CD4-positive, alpha-beta T cell (primary cell): Measurements from ENCODE around the gene LYL1. TPM values are rescaled to one million over a fixed set of nuclear protein-coding genes. Genes with fewer than 3 reads are reported as not detected.

Source experiments
- ATAC-seq: fragments of 200-7000 bp; cut with Tn5 transposase; one replicate; pipeline ENCODE4 v1.10.0; 2022; ENCODE audit warnings: mild to moderate bottlenecking; ENCODE audit not compliant: poor library complexity
- CTCF ChIA-PET: fragments of 350-600 bp; sonication (Branson Sonifier 250); formaldehyde crosslinking; loops from one replicate; lab custom pipeline; 2021; ENCODE audit warnings: antibody characterized with exemption, inconsistent platforms; lab: Charles Lee
- POLR2A ChIA-PET: fragments of 350-600 bp; sonication (Branson Sonifier 250); formaldehyde crosslinking; loops from one replicate; lab custom pipeline; 2021; ENCODE audit warnings: antibody characterized with exemption, inconsistent platforms; lab: Charles Lee
- DNase-seq, 14 experiments: peaks; one replicate each; pipeline ENCODE4 v3.0.0-alpha.2; 2013 to 2020; ENCODE audit warnings: mixed read lengths in 2 of 14
- H3K27ac ChIP-seq, 2 donors: one replicate each; pipeline versions ENCODE4 v1.5.1 to v1.7.0; 2013; ENCODE audit warnings: low read length in 2 of 2, low read depth in 1 of 2, mild to moderate bottlenecking in 1 of 2
- H3K27me3 ChIP-seq, 2 experiments: 1 replicate in 1 of 2; 2 replicates in 1 of 2; pipeline versions ENCODE4 v1.6.1 to v1.7.0; 2013; ENCODE audit warnings: low read length in 2 of 2, control low read depth in 1 of 2, mild to moderate bottlenecking in 1 of 2, moderate library complexity in 1 of 2; ENCODE audit not compliant: insufficient read depth in 2 of 2, control insufficient read depth in 1 of 2
- H3K36me3 ChIP-seq: one replicate; pipeline ENCODE4 v1.6.1; 2013; ENCODE audit warnings: low read length, control low read depth; ENCODE audit not compliant: insufficient read depth
- H3K4me1 ChIP-seq: one replicate; pipeline ENCODE4 v1.6.1; 2013; ENCODE audit warnings: low read length, control low read depth; ENCODE audit not compliant: insufficient read depth
- H3K4me3 ChIP-seq: one replicate; pipeline ENCODE4 v1.5.1; 2013; ENCODE audit warnings: mild to moderate bottlenecking, low read length, moderate library complexity
- H3K9me3 ChIP-seq, 2 experiments: 1 replicate in 1 of 2; 2 replicates in 1 of 2; pipeline versions ENCODE4 v1.6.1 to v1.7.0; 2013; ENCODE audit warnings: low read length in 2 of 2, mild to moderate bottlenecking in 2 of 2, control low read depth in 1 of 2, moderate library complexity in 1 of 2; ENCODE audit not compliant: control insufficient read depth in 1 of 2, insufficient read depth in 1 of 2
- H3K27ac Mint-ChIP-seq: one replicate; pipeline ENCODE4 v1.8.0; 2020; ENCODE audit warnings: mixed read lengths
- H3K27me3 Mint-ChIP-seq: one replicate; pipeline ENCODE4 v1.8.0; 2021; ENCODE audit warnings: mixed read lengths
- H3K36me3 Mint-ChIP-seq: one replicate; pipeline ENCODE4 v1.8.0; 2021; ENCODE audit warnings: low read depth, mixed read lengths
- H3K4me1 Mint-ChIP-seq: one replicate; pipeline ENCODE4 v1.8.0; 2021; ENCODE audit warnings: low read depth, mixed read lengths
- H3K4me3 Mint-ChIP-seq: one replicate; pipeline ENCODE4 v1.8.0; 2020; ENCODE audit warnings: mild to moderate bottlenecking, mixed read lengths
- H3K9me3 Mint-ChIP-seq: one replicate; pipeline ENCODE4 v1.8.0; 2020; ENCODE audit warnings: mixed read lengths
- CTCF ChIP-seq: fragments of 200-600 bp; IDR thresholded peaks from one replicate; pipeline ENCODE4 v1.8.0; 2022; ENCODE audit warnings: antibody characterized with exemption, mild to moderate bottlenecking
- intact Hi-C, 2 experiments: fragments of 100-400 bp; cut with DNase I in 1 of 2; cut with micrococcal nuclease in 1 of 2; formaldehyde crosslinking; loops; one replicate each; pipeline versions ENCODE4 v1.15.1 to v1.9.0; 2023 to 2025; cut with DNase I, micrococcal nuclease
- total RNA-seq, 174 experiments: library from RNA in 2 of 174; stranded (reverse) in 2 of 174; gene quantifications; one replicate each; pipeline ENCODE4 v1.2.3 and lab custom pipeline; 2021 to 2026

LYL1 gene
- total RNA-seq, 2 experiments from 2014 or later = 1.9 to 2.1 TPM

DNA sequence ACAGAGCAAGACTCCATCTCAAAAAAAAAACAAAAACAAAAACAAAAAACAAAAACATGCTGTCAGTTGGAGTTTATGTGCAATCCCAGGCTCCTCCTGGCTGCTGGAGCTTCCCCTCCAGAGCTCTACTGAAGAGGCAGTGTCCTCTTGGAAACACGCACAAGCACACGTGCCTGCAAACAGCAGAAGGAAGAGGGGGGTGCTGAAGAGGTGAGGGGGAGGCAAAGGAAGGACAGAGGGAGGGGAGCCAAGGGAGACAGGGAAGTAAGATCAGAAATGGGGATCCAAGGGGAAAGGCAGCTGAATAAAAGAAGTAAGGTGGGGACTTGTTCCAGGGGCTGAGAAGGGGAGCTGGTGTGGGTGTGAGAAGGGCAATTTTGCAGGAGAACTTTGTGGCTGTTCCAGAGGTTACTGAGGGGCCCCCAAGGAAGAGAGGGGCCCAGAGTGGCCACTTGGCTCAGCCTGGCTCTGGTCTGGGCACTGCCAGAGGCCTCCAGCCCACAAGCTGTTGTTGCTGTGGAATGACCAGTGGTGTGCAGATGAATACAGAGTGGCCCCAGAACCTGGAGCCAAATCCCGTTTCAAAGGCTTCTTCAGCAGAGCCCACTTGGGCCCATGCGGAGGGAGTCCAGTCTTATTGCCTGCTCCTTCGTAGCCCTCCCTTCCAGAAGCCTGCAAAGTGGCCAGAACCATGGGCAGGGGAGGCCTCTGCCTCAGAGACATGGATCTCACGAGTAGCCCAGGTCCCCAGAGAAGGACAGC lies 34.4 kb downstream of the LYL1 start:
- no peak overlapping the region for H3K4me3 ChIP-seq
- intact Hi-C loops = no loop called here
- no peak for TF ChIP-seq CTCF
- H3K9me3 ChIP-seq = no peaks in the 10 kb centered on the region
- Mint-ChIP-seq H3K4me3 (no peak overlapping the region), H3K4me1 (no peaks in the 10 kb centered on the region), H3K9me3 (no peaks in the 10 kb centered on the region), H3K27me3 (peaks cover 6% of the 10 kb centered on the region), H3K27ac (no peak overlapping the region), H3K36me3 (no peaks in the 10 kb centered on the region)
- ChIA-PET CTCF (no interaction called here), POLR2A (no interaction called here)
- no peaks in the 10 kb centered on the region for H3K4me1 ChIP-seq
- no peak for DNase-seq
- no peaks in the 10 kb centered on the region for H3K36me3 ChIP-seq
- no peak overlapping the region for H3K27ac ChIP-seq
- no peak for ATAC-seq
- peaks cover 0 to 2% of the 10 kb centered on the region in 2 experiments for H3K27me3 ChIP-seq

DNA sequence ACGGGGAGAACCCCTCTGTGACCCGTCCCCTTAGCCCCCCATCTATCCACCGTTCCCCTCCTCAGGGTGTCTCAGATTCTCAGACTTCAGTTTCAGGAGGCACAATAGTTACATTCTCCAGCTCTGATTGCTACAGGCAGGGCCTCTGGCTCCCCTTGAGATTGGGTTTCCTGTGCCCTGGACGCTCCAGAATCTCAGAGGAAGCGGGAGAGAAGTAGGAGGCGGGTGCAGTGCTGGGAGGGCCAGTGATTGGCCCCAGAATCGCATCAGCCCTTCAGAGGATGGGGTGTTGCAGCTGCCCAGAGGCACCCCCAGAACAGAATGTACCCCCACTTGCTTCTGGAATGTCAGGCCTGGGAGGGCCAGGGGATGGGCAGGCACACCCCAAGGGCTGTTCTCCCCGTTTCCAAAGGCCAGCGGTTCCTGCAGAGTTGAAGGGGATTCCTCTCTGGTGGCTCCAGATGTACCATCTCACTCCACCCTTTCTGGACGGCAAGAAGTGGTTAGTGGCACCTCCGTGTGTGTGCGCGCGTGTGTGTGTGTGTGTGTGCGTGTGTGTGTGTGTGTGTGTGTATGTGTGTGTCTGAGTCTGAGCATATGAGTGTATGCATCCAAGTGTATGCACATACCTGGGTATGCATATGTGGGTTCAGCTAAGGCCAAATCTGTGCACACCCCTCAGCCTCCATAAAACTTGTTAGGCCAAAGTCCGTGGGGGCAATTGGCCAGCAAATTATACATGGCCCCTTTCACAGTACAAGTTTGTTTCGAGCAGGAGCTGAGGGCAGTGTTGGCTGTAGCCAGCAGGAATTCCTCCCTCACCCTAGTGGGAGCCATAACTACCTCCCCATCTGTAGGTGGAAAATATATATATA lies 35.5 kb downstream of the LYL1 start:
- TF ChIP-seq CTCF = no peak
- intact Hi-C loops = no loop called here

GRCh38 chr19:13066226-13066625 lies 36.4 kb downstream of the LYL1 start:
- Histone ChIP-seq H3K27ac (no peak overlapping the region), H3K36me3 (no peaks in the 10 kb centered on the region), H3K4me3 (no peak overlapping the region), H3K9me3 (no peaks in the 10 kb centered on the region), H3K4me1 (peaks cover 6% of the 10 kb centered on the region), H3K27me3 (peaks cover 11 to 14% of the 10 kb centered on the region in 2 experiments)
- Mint-ChIP-seq H3K27me3 (peaks cover 15% of the 10 kb centered on the region), H3K4me3 (no peak overlapping the region), H3K36me3 (no peaks in the 10 kb centered on the region), H3K27ac (no peak overlapping the region), H3K9me3 (no peaks in the 10 kb centered on the region), H3K4me1 (peaks cover 4% of the 10 kb centered on the region)
- no peak for TF ChIP-seq CTCF
- ChIA-PET CTCF (interaction anchor here (0.5 kb wide), 1 partner anchor 1540 kb away, joined by 3 read pairs; no protein-coding TSS in a partner anchor), POLR2A (no interaction called here)
- ATAC-seq = no peak
- intact Hi-C loops = no loop called here
- DNase-seq = no peak

More for the DNA sequence above, 35.5 kb downstream of the LYL1 start:
- ChIA-PET CTCF (no interaction called here), POLR2A (no interaction called here)
- no peaks in the 10 kb centered on the region for H3K9me3 Mint-ChIP-seq
- Histone ChIP-seq H3K36me3 (no peaks in the 10 kb centered on the region), H3K9me3 (no peaks in the 10 kb centered on the region), H3K4me1 (no peaks in the 10 kb centered on the region), H3K27me3 (peaks cover 8 to 9% of the 10 kb centered on the region in 2 experiments), H3K4me3 (no peak overlapping the region), H3K27ac (no peak overlapping the region)
- no peak overlapping the region for H3K27ac Mint-ChIP-seq
- H3K4me3 Mint-ChIP-seq = no peak overlapping the region
- DNase-seq (no peak), ATAC-seq (no peak)
- H3K4me1 Mint-ChIP-seq = no peaks in the 10 kb centered on the region
- H3K36me3 Mint-ChIP-seq = no peaks in the 10 kb centered on the region
- H3K27me3 Mint-ChIP-seq = peaks cover 7% of the 10 kb centered on the region
